Panc1 (cell line): ENCODE measurements around the gene GNPAT.

Source experiments
- CTCF ChIP-seq: fragments of 450-650 bp; IDR thresholded peaks from 2 replicates; pipeline ENCODE4 v1.5.1; 2017; ENCODE audit warnings: mild to moderate bottlenecking
- POLR2AphosphoS5 ChIP-seq: IDR thresholded peaks from 2 replicates; pipeline ENCODE4 v1.6.1; 2012; ENCODE audit warnings: mild to moderate bottlenecking, low read depth, low read length, moderate library complexity
- REST ChIP-seq, 2 experiments: IDR thresholded peaks; 2 replicates each; pipeline ENCODE4 v1.6.1; 2011 to 2012; ENCODE audit warnings: low read depth in 2 of 2, control low read depth in 1 of 2, low read length in 1 of 2, mild to moderate bottlenecking in 1 of 2, moderate library complexity in 1 of 2; ENCODE audit not compliant: insufficient read depth in 1 of 2
- SIN3A ChIP-seq: IDR thresholded peaks from 2 replicates; pipeline ENCODE4 v1.6.1; 2012; ENCODE audit warnings: low read depth, mild to moderate bottlenecking, low read length, moderate library complexity, borderline replicate concordance; ENCODE audit not compliant: insufficient read depth
- TCF7L2 ChIP-seq: IDR thresholded peaks from 2 replicates; pipeline ENCODE4 v1.6.1; 2011; ENCODE audit warnings: mild to moderate bottlenecking, low read depth, low read length, inconsistent platforms

- TF ChIP-seq CTCF (no peak), POLR2AphosphoS5 (no peak), REST (IDR thresholded peaks at IDR 0.05; ENCODE audit: insufficient read depth in 1 of 2, low read depth in 2 of 2, low read length in 1 of 2) (no peak), SIN3A (no peak), TCF7L2 (no peak)
Observed at GRCh38 chr1:231252336-231252735, 11.3 kb downstream of the GNPAT start.
